HL-60/S4 (cell line): Measurements from ENCODE around the gene ALG6.
"Not testable (repeated sequence)": the region's sequence is repeated elsewhere in the genome, so short reads cannot be mapped to it uniquely, and the experiment has no call there.

Experiments
- in situ Hi-C: fragments of 300-500 bp; cut with MboI; formaldehyde crosslinking; loops from 2 replicates; pipeline ENCODE4 v1.14.3; 2022; ENCODE audit warnings: low sequenced_read_pairs

ALG6 gene

GRCh38 chr1:63411066-63411465, 43.6 kb downstream of the ALG6 start:
- in situ Hi-C loops: no loop called here

DNA sequence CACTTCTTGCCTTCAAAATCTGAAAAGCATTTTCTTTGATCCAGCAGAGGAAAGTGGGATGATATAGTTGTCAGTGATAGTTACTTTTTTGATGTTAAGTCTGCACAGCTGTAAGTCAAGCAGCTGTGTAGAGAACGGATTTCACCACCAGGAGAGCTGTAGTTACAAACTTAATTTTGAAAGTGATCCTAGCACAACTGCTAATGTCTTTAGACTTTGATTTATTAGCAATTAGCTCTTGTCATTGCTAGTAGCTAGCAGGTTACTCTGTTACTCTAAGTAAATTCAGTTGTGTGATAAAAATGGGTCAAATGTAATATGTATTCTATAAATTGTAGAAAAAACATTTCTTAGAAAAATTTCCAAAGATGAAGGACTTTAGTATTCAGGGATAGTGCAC, 46.0 kb downstream of the ALG6 start:
- in situ Hi-C loops: no loop called here

- in situ Hi-C loops: no loop called here
Measured at GRCh38 chr1:63414691-63415365, 47.4 kb downstream of the ALG6 start.

DNA sequence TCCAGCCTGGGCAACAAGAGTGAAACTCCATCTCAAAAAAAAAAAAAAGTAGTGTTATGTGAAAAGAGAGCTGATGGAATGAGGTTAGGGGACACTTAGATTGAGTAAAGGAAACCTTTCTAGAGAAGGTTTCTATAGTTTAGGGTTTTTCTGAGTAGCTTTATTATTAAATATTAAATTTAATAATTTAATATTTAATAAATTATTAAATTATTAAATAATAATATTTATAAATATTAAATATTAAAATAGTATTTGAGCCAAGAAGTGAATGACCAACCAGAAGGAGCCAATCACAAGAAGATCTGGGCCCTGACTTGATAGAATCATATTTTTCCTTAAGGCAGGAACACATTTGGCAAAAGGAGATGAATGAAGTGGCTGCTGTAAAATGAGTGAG, 50.7 kb downstream of the ALG6 start:
- in situ Hi-C loops: no loop called here

DNA sequence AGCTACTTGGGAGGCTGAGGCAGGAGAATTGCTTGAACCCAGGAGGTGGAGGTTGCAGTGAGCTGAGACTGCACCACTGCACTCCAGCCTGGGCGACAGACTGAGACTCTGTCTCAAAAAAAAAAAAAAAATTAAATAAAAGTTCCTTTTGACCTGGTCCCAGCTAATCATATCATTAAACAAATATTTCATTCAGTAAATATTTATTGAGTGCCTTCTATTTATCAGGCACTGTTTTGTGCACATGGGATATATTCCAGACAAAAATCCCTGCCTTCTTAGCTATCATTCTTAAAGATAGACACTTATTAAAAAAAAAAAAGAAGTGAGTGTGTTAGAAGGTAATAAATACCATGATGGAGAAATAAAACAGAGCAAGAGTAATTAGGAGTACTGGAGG, 53.3 kb downstream of the ALG6 start:
- in situ Hi-C loops: not testable (repeated sequence)

DNA sequence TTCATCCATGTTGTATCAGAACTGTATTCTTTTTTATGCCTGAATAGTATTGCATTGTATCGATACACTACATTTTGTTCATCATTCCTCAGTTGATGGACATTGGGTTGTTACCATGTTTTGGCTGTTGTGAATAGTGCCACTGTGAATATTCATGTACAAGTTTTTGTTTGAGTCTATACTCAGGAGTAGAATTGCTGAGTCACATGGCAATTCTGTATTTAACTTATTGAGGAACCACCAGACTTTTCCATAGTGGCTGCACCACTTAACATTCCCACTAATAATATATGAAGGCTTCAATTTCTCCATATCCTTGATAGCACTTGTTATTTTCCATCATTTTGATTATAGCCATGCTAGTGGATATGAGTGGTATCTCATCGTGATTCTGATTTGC, 56.2 kb downstream of the ALG6 start:
- in situ Hi-C loops: no loop called here

DNA sequence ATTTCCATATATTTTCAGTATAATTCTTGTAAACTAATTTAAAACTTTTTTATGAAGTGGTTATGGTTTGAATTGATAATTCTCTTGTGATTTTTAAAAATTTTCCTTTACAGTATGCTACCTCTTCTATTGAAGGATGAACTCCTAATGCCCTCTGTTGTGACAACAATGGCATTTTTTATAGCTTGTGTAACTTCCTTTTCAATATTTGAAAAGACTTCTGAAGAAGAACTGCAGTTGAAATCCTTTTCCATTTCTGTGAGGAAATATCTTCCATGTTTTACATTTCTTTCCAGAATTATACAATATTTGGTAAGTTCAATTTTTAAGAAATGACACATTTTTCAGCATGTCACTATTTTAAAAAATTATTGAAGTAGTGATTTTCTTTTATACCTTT, 61.4 kb downstream of the ALG6 start:
- in situ Hi-C loops: no loop called here

- in situ Hi-C loops: no loop called here
Measured at GRCh38 chr1:63429281-63429680, 61.9 kb downstream of the ALG6 start.

DNA sequence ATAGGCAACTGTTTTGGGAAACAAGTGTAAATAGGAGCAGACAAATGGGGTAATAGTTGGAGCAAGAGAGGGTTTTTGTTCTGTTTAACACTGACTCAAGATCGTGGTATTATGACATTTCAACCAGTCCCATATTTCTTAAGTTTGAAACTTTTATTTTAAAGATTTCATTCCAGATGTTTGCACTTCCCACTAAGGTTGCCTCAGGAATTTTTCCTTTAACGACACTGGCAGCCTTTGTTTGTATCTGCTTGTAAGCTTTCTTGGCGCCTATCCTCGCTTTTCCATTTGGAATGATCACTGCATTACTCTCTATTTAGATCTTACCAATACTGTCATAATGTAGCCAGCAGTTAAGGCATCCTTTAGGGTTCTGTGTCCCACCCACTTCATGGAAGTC, 67.7 kb downstream of the ALG6 start:
- in situ Hi-C loops: no loop called here

DNA sequence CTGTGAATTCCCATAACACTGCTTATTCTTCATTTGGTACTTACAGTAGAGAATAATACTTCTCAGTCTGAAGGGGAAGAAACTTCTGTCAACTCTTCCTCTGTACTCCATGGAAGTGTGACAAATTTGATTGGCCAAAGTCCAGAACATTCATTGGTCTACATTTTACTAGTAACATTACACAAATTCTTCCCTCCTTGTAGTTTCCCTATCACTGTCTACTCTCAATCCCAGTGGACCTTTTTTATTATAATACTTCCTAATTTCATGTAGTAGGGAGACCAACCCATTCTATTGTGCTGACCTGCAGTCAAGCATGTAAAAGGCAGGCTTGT, 74.7 kb downstream of the ALG6 start:
- in situ Hi-C loops: no loop called here

GRCh38 chr1:63448731-63449246, 81.4 kb downstream of the ALG6 start:
- in situ Hi-C loops: no loop called here

DNA sequence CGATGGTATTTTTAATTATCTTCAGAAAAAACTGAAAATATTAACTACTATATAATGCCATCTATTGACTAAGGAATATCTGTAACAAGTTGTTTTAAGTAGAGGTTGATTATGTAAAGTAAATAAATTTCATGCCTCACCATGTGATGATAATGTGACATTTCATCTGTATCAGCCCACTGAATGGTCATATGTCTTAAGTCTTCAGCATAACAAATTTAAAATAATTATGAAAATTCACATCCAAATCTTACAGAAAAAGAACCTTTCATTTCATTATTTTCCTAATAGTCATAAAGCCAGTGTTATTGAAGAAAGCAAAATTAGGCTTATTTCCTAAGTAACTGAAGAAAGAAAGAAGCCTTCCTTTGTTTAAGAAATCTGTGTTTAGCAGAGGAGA, 83.0 kb downstream of the ALG6 start:
- in situ Hi-C loops: no loop called here

- in situ Hi-C loops: no loop called here
Measured at GRCh38 chr1:63453232-63453631, 85.8 kb downstream of the ALG6 start.

DNA sequence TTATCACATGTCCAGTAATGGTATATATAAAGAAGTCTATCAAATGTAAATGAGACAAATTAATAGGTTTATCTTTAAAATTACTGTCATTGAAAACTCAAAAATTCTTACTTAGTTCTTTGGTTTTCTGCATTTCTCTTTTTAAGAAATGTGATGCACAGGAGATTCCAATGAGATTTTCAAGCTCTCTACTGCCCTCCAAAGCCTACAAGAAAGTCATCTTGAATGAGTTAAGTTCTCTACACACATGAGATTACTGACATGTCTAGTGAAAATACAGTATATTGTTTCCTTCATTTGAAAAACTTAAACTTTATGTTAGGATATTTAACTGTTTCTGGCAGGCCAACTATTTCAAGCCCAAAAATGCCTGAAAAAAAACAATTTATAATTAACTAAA, 86.8 kb downstream of the ALG6 start:
- in situ Hi-C loops: no loop called here

- in situ Hi-C loops: no loop called here
Measured at GRCh38 chr1:63458750-63459149, 91.3 kb downstream of the ALG6 start.

GRCh38 chr1:63461661-63462230, 94.3 kb downstream of the ALG6 start:
- in situ Hi-C loops: no loop called here

DNA sequence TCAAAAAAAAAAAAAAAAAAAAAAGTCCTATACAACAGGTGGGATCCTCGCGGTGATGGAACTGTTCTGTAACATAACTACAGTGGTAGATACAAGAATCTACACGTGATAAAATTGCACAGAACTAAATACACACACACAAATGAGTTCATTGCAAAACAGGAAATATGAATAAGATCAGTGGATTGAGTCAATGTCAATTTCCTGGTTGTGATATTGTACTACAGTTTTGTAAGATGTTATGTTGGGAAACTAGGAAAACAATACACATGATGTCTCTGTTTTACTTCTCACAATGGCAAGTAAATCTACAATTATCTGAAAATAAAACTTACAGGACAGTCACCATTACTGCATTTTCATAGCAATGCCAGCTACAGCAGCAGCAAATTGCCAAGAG, 95.8 kb downstream of the ALG6 start:
- in situ Hi-C loops: no loop called here

DNA sequence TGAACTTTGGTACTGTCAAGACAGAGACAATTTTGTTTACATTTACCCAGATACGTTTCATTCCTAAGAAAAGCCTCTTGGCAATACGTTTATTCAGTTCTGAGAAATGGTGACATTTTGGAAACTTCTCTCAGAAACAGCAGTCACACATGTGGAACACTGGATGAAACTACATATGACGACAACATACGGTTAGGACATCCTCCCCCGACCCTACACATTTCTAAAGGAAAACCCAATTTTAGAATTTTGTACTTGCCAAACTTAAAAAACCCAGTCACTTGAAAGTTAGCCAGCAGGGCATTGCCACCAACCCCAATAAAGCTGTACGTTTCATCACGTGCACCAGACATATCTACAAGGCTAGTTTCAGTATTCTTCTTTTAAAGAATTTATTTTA, 98.8 kb downstream of the ALG6 start:
- in situ Hi-C loops: no loop called here

GRCh38 chr1:63466759-63467158, 99.3 kb downstream of the ALG6 start:
- in situ Hi-C loops: no loop called here

DNA sequence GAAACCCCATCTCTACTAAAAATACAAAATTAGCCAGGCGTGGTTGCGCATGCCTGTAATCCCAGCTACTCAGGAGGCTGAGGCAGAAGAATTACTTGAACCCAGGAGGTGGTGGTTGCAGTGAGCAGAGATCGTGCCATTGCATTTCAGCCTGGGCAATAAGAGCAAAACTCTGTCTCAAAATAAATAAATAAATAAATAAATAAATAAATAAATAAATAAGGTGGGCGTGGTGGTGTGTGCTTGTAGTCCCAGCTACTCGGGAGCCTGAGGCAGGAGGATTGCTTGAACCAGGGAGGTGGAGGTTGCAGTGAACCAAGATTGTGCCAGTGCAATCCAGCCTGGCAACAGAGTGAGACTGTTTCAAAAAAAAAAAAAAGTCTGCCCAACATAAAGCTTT, 101.3 kb downstream of the ALG6 start:
- in situ Hi-C loops: not testable (repeated sequence)

GRCh38 chr1:63475761-63476160, 108.3 kb downstream of the ALG6 start:
- in situ Hi-C loops: no loop called here

DNA sequence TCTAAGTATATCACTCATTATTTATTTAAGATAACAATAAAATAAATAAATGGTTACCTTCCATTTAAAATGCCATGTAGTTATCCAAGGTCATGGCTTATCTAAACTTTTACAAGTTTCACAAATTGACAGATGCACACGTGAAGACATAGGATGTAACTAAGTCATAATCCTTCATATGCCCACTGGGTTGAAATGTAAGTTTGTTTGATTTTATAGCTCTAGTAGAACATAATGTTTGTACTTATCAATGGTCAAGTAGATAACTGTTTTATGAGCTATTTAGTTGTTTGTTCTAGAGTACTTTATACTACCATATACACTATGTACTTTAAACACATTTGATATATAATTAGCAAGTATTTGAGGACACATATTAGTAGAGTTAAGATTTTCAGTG, 112.6 kb downstream of the ALG6 start:
- in situ Hi-C loops: no loop called here

DNA sequence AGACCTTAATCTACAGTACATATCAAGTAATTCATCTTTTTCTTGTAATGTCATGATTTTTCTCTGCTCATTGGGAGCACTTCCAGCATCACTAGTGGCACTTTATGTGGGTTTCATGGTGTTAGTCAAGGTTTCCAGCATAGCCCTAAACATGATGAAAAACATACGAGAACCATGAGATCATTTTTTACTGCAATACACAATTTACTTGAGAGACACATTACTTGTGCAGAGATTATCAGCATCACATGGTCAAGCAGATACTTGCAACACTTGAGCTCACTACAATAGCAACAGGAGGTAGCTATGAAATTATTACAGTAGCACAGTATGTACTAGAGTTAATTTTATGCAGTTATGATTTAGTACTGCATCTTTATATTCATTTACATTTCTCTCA, 119.2 kb downstream of the ALG6 start:
- in situ Hi-C loops: no loop called here
